T-helper 2 cell treated with Interferon-gamma antibody and Interleukin-4, amounts not matched to agents 5 μg/mL and 100 μg/mL, for 36 hours (primary cell): ENCODE data around the gene CELA3A.
"Not testable (repeated sequence)": the region's sequence is repeated elsewhere in the genome, so short reads cannot be mapped to it uniquely, and the experiment has no call there.

Experiments
- DNase-seq: peaks from one replicate; pipeline ENCODE4 v3.0.0; 2021; ENCODE audit warnings: low spot score
- H3K27ac Mint-ChIP-seq: one replicate; pipeline ENCODE4 v1.8.0; 2021; ENCODE audit warnings: mild to moderate bottlenecking, mixed read lengths
- H3K27me3 Mint-ChIP-seq: one replicate; pipeline ENCODE4 v1.8.0; 2021; ENCODE audit warnings: low read depth, mixed read lengths
- H3K36me3 Mint-ChIP-seq: one replicate; pipeline ENCODE4 v1.8.0; 2021; ENCODE audit warnings: low read depth, mixed read lengths
- H3K4me1 Mint-ChIP-seq: one replicate; pipeline ENCODE4 v1.8.0; 2021; ENCODE audit warnings: low read depth, mixed read lengths
- H3K4me3 Mint-ChIP-seq: one replicate; pipeline ENCODE4 v1.8.0; 2022; ENCODE audit warnings: mild to moderate bottlenecking, moderate library complexity, mixed read lengths
- H3K9me3 Mint-ChIP-seq: one replicate; pipeline ENCODE4 v1.8.0; 2021; ENCODE audit warnings: mixed read lengths

The CELA3A gene

DNA sequence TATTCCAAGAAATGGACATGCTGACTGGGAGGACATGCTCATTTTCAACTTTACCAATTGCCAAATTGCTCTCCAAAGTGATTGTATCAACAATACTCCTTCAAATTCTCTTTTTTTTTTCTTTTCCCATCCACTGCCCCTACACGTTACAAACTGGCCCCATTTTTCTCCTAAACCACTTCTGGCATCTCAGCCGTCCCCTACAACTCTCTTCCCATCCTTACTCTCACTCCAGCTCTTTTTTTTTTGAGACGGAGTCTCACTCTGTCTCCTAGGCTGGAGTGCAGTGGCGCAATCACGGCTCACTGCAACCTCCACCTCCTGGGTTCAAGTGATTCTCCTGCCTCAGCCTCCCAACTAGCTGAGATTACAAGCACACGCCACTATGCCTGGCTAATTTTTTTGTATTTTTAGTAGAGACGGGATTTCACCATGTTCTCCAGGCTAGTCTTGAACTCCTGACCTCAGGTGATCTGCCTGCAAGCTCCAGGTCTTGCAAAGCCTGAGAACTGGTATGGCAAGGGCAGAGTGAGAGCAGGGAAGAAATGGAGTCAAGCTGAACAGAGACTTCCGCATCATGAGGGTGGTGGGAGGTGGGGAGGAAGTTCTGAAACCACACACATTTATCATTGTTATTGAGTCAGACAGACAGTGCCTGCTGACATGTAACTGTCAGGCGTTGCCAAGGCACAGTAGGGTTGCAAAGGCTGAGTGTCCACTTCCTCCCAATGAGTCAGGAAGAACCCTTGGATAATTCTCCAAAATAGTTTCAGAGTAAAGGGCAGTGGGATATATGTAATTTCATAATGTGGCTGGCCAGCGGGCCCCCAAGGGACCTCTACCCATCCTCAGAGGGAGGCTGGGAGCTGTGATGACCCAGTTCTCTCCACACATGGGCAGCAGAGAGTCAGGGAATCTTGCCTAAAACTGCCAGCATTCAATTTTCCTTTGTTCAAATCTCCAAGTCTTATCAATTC lies 17.4 kb downstream of the CELA3A start:
- peaks cover 3% of the 10 kb centered on the region for H3K27me3 Mint-ChIP-seq
- H3K4me1 Mint-ChIP-seq = peaks cover 21% of the 10 kb centered on the region
- peak; percentile 78 for DNase-seq
- peak overlapping the region; percentile 75 for H3K4me3 Mint-ChIP-seq
- H3K9me3 Mint-ChIP-seq = no peaks in the 10 kb centered on the region
- H3K27ac Mint-ChIP-seq = peak overlapping the region; percentile 99
- H3K36me3 Mint-ChIP-seq = no peaks in the 10 kb centered on the region

DNA sequence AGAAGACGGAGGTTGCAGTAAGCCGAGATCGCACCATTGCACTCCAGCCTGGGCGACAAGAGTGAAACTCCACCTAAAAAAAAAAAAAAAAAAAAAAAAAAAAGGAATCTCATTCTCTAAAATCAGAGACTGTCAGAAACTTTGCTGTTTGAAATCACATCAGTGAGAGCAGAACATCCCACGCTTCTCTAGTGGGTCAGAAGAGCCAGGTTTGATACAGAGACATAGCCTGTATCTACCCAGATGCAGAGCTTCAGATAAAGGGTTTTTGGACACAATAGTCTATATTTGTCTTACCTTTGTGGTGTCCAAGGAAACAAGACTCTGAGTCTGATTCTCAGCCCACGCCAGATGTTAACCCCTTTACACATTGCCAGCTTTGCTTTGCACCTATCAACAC lies 19.6 kb downstream of the CELA3A start:
- Mint-ChIP-seq H3K4me3 (no peak overlapping the region), H3K27me3 (no peaks in the 10 kb centered on the region), H3K9me3 (no peaks in the 10 kb centered on the region), H3K27ac (no peak overlapping the region), H3K36me3 (peaks cover 3% of the 10 kb centered on the region), H3K4me1 (peaks cover 33% of the 10 kb centered on the region)
- DNase-seq = no peak

DNA sequence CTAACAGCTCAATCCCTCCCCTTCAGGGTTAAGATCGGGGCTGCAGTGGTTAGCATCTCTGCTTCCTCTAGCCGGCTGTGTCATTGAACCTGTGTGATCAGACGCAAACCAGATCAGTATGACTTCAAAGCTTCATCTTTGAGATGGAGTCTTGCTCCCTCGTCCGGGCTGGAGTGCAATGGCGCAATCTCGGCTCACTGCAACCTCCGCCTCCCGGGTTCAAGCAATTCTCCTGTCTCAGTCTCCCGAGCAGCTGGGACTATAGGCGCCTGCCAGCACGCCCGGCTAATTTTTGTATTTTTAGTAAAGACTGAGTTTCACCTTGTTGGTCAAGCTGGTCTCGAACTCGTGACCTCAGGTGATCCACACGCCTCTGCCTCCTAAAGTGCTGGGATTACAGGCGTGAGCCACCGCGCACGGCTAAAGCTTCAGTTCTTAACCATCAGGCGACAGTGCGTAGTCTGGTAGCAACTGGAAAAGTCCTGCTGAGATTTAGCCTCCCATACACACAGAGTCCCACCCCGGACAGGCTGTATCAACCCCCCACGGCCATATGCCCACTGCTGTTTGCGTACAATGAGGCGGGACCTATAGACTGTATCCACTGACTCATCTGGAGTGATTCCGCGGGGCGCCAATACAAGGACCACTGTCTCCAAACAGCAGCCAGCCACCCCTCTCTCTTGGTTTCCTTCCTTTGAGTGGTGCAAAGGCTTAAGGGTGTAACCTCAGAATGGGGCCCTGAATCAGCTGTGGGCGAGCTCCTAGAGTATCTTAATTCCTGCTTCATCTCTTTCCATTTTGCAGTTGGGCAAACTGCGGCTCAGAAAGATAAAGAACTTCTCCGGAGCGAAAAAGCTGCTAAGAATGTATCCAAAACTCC lies 23.3 kb downstream of the CELA3A start:
- peak overlapping the region; percentile 91 for H3K4me3 Mint-ChIP-seq
- H3K4me1 Mint-ChIP-seq = peaks cover 37% of the 10 kb centered on the region
- peak; percentile 72 for DNase-seq
- H3K27ac Mint-ChIP-seq = peak overlapping the region; percentile 99
- H3K9me3 Mint-ChIP-seq = no peaks in the 10 kb centered on the region
- H3K27me3 Mint-ChIP-seq = no peaks in the 10 kb centered on the region
- H3K36me3 Mint-ChIP-seq = peaks cover 8% of the 10 kb centered on the region

DNA sequence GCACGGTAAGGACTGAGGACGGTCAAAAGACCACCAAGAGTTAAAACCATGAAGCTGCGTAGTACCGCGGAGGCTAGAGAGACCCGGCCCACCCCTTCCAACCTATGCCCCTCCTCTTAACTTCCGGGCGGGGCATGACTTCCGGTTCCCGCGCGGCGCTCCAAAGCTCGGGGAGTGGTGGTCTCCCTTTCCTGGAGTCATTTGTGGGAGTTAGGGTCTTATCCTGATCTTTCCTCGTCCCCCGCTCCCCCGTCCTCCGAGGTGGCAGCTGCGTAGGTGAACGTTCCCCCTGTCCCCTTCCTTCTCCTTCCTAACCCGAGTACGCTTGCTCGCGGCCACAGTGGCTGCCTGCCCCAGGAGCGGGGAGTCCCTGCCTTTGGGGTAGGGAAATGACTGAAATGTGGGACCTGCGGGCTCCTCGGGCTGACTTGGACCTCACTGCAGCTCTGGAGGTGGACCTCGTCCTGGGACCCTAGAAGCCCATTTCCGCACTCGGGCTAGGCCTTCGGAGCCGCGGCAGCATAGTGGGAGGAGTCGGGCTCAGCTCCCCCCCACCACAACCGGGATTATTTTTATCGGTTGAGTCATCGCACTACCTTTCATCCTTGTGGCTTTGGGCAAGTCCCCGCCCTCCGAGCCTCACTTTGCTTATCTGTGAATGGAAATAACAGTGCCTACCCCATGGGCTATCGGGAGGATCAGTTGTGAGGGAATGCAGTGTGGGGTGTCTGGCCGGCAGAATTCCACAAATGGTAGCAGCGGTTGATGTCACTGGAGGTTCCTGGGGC lies 24.1 kb downstream of the CELA3A start:
- H3K4me1 Mint-ChIP-seq = peaks cover 44% of the 10 kb centered on the region

DNA sequence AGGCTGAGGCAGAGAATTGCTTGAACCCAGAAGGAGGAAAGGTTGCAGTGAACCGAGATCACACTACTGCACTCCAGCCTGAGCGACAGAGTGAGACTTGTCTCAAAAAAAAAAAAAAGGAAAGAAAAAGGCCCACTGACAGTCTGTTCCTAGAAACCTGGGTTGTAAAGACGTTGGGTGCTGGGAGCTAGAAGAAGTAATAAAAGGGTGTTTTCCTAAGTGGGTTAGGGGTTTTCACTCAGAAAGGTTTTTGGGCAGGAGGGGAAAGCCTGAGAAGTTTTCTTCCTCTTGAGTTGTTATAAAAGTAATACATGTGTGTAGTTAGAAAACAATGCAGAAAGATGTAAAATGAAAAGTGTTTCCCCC lies 25.4 kb downstream of the CELA3A start:
- peak overlapping the region; percentile 99 for H3K27ac Mint-ChIP-seq
- H3K4me3 Mint-ChIP-seq = peak overlapping the region; percentile 91
- peaks cover 8% of the 10 kb centered on the region for H3K36me3 Mint-ChIP-seq
- no peak for DNase-seq
- H3K27me3 Mint-ChIP-seq = no peaks in the 10 kb centered on the region
- peaks cover 54% of the 10 kb centered on the region for H3K4me1 Mint-ChIP-seq
- no peaks in the 10 kb centered on the region for H3K9me3 Mint-ChIP-seq

More for the DNA sequence above, 24.1 kb downstream of the CELA3A start:
- no peaks in the 10 kb centered on the region for H3K9me3 Mint-ChIP-seq
- H3K36me3 Mint-ChIP-seq = peaks cover 8% of the 10 kb centered on the region
- H3K4me3 Mint-ChIP-seq = peak overlapping the region; percentile 91
- H3K27ac Mint-ChIP-seq = peak overlapping the region; percentile 99
- no peaks in the 10 kb centered on the region for H3K27me3 Mint-ChIP-seq
- DNase-seq = peak; percentile 93

DNA sequence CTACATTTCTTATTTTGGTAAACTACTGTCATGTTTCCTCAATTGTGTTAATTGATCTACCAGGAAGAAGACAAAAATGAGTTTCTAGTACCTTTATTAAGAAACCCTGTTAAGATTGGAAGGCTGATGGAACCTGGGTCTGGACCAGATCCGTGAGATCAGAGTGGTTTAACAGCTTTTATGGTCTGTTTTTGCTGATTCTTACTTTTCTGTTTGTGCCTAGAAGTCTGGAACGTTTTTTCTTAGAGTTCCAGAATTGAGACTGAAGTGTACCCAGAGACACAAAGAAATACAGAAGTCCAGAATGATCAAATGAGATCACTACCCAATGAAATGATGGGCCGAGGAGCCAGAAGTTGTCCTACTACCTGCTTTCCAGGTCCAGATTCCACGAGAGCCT lies 28.6 kb downstream of the CELA3A start:
- H3K4me1 Mint-ChIP-seq = peaks cover 40% of the 10 kb centered on the region
- no peaks in the 10 kb centered on the region for H3K9me3 Mint-ChIP-seq
- H3K4me3 Mint-ChIP-seq = no peak overlapping the region
- H3K27ac Mint-ChIP-seq = no peak overlapping the region
- no peaks in the 10 kb centered on the region for H3K27me3 Mint-ChIP-seq
- peaks cover 8% of the 10 kb centered on the region for H3K36me3 Mint-ChIP-seq
- DNase-seq = no peak

DNA sequence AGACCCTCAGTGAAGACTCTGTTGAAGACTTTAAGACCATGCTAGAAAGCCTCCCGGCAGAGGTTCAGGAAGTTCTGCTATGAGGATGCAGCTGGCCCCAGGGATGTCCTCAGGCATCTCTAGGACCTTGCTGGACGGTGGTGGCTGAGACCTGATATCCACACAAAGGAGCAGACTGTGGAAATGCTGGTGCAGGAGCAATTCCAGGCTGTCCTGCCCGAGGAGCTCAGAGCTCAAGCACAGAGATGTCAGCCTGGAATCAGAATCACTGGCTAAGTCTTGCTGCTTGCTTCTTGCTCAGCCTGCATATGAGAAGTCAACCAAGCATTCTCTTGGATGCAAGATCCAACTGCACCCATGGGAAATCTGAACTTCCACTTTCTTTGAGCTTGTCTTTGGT lies 29.0 kb downstream of the CELA3A start:
- DNase-seq = no peak
- Mint-ChIP-seq H3K27me3 (no peaks in the 10 kb centered on the region), H3K4me1 (peaks cover 40% of the 10 kb centered on the region), H3K9me3 (no peaks in the 10 kb centered on the region), H3K36me3 (peaks cover 8% of the 10 kb centered on the region), H3K27ac (no peak overlapping the region), H3K4me3 (no peak overlapping the region)

DNA sequence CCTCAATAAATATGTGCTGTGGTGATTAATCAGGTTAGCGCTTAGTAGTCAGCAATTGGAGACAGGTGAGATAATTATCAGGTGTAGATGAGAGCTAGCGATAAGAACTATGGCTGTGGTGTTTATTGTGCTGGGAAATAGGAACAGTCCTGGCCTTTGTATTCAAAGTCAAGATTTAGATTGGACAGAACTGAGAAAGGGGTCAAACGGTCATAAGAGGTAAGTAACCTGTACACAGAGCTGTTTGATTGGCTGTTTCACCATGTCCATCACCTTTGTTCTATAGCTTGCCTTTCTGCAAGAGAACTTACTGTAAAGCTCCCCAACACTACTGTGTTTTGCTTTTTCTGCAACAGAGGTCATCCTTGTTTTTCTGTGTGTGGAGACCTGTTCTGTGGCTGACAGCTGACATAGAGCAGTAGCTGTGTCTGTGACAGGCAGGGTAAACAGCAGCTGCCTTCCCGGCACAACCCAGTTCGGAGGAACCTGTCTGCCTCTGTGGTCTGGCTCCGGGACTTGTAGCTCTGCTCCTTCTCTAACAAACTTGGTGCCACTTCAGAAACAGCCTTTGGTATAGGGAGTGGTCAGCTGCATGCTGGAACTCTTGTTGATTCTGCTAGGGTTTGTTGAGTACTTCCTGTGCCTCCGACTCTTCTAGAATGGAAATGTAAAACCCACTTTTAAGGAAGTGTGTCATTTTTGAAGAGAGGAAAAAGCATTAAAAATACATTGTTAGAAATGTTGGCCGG lies 29.9 kb downstream of the CELA3A start:
- H3K4me1 Mint-ChIP-seq = peaks cover 34% of the 10 kb centered on the region
- H3K4me3 Mint-ChIP-seq = peak overlapping the region; percentile 39
- peaks cover 5% of the 10 kb centered on the region for H3K36me3 Mint-ChIP-seq
- peak overlapping the region; percentile 32 for H3K27ac Mint-ChIP-seq
- H3K27me3 Mint-ChIP-seq = no peaks in the 10 kb centered on the region
- H3K9me3 Mint-ChIP-seq = no peaks in the 10 kb centered on the region
- DNase-seq = no peak

DNA sequence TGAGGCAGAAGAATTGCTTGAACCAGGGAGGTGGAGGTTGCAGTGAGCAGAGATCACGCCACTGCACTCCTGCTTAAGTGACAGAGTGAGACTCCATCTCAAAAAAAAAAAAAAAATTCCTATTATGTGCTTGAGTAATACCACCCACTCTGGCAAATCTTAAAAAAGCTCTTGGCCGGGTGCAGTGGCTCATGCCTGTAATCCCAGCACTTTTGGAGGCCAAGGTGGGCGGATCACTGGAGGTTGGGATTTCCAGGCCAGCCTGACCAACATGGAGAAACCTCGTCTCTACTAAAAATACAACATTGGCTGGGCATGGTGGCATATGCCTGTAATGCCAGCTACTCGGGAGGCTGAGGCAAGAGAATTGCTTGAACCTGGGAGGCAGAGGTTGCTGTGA lies 33.4 kb downstream of the CELA3A start:
- DNase-seq, H3K27ac Mint-ChIP-seq, H3K36me3 Mint-ChIP-seq, H3K4me3 Mint-ChIP-seq, H3K27me3 Mint-ChIP-seq, H3K9me3 Mint-ChIP-seq: not testable (repeated sequence)
- H3K4me1 Mint-ChIP-seq = peaks cover 33% of the 10 kb centered on the region

DNA sequence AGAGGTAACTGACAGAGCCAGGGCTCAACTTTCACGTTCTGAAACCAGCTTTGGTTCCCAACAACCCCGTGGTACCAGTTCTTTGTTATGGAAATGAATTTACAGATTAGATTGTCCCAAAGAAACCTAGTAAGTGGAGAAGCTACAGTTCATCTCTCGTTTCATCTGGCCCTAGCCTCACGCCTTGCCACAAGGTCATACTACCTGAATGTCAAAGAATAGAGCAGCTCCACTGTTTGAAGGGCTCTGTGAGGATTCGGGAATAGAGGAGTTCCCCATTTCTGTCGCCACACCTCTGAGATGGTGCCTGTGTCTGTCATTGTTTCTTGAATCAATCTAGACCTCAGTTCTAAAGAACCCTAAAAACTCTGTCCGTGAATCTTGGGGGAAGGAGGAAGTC lies 36.1 kb downstream of the CELA3A start:
- no peaks in the 10 kb centered on the region for H3K36me3 Mint-ChIP-seq
- H3K4me3 Mint-ChIP-seq = no peak overlapping the region
- H3K27me3 Mint-ChIP-seq = no peaks in the 10 kb centered on the region
- DNase-seq = no peak
- H3K27ac Mint-ChIP-seq = peak overlapping the region; percentile 55
- no peaks in the 10 kb centered on the region for H3K9me3 Mint-ChIP-seq
- H3K4me1 Mint-ChIP-seq = peaks cover 28% of the 10 kb centered on the region

DNA sequence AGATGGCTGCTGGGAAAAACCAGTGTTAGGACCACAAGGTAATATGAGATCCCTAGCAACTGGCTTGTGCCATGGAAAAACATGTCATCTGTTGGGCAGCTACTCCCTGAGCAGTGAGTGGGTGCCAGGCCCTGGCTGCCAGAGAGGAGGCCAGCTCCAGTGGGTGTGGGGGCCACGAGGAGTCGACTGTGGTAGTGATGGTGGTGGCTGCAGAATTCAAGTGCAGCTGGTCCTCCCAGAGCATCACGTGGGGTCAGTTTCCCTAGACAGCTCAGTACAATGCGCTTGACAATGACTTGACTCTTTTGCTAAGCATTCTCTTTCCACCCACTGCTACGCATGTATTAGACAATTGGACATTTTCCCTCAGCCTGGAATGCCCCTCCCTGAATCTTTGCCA lies 36.6 kb downstream of the CELA3A start:
- no peak for DNase-seq
- H3K4me1 Mint-ChIP-seq = peaks cover 33% of the 10 kb centered on the region
- no peak overlapping the region for H3K4me3 Mint-ChIP-seq
- H3K36me3 Mint-ChIP-seq = no peaks in the 10 kb centered on the region
- peak overlapping the region; percentile 98 for H3K27ac Mint-ChIP-seq
- no peaks in the 10 kb centered on the region for H3K9me3 Mint-ChIP-seq
- no peaks in the 10 kb centered on the region for H3K27me3 Mint-ChIP-seq

DNA sequence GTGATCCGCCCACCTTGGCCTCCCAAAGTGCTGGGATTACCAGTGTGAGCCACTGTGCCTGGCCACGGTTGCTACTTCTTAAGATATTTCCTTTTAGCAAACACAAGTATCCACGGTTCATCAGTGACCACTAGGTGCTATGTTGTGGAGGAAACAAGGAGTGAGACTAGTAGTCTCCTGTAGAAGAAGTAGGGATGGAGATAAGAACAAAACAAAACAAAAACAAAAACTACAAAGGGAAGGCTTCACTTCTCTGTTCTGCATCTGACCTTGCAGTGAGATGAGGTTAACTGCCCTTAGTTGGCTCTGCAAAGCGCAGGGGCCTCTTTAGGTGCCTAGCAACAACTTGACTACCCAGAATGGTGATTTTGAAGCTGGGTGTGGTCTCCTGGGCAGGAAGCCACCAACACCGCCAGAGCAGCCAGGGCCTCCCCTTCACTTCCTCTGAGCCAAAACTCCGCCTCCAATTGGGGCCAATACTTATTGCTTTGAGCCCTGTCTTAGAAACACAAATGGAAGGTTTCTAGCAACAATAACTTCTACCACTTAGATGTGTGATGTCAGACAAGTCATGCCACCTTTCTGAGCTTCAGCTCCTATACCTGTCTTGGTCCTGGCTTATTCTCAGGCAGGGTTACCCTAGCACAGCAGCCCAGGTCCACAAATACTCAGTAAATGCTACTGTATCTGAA lies 38.3 kb downstream of the CELA3A start:
- peaks cover 39% of the 10 kb centered on the region for H3K4me1 Mint-ChIP-seq
- peak overlapping the region; percentile 81 for H3K4me3 Mint-ChIP-seq
- no peaks in the 10 kb centered on the region for H3K27me3 Mint-ChIP-seq
- DNase-seq = peak; percentile 90
- peak overlapping the region; percentile 98 for H3K27ac Mint-ChIP-seq
- H3K9me3 Mint-ChIP-seq = no peaks in the 10 kb centered on the region
- H3K36me3 Mint-ChIP-seq = no peaks in the 10 kb centered on the region

DNA sequence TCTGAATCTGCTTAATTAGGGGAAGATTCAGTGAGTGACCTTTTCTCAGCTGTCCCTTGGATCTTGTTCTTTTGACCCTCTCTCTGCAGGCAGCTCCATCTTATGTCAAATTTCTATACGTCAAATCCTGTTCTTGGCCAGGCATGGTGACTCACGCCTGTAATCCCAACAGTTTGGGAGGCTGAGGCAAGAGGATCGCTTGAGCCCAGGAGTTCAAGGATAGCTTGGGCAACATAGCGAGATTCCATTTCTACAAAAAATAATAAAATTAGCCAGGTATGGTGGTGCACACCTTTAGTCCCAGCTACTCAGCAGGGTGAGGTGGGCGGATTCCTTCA lies 38.8 kb downstream of the CELA3A start:
- no peak for DNase-seq
- Mint-ChIP-seq H3K36me3 (peaks cover 2% of the 10 kb centered on the region), H3K4me1 (peaks cover 44% of the 10 kb centered on the region), H3K4me3 (peak overlapping the region; percentile 81), H3K27me3 (no peaks in the 10 kb centered on the region), H3K9me3 (peaks cover 3% of the 10 kb centered on the region), H3K27ac (peak overlapping the region; percentile 98)
